Peyer's patch (tissue), 4 donors: ENCODE results near the gene SCAMP2.

Source experiments
- POLR2A ChIP-seq, 2 donors: fragments of 450-650 bp; IDR thresholded peaks; one replicate each; pipeline ENCODE4 v1.5.1; 2017; ENCODE audit warnings: antibody characterized with exemption in 2 of 2, mild to moderate bottlenecking in 2 of 2, moderate library complexity in 2 of 2
- TF ChIP-seq, protein P1 (sequence below), 6 experiments: fragments of 450-650 bp in 4 of 6; fragments of 200-600 bp in 2 of 6; sonication (generic) in 1 of 6; IDR thresholded peaks; one replicate each; pipeline ENCODE4 v1.5.1; 2017 to 2019; ENCODE audit warnings: antibody characterized with exemption in 6 of 6, mild to moderate bottlenecking in 3 of 6, moderate library complexity in 1 of 6

- TF ChIP-seq, protein P1, sequence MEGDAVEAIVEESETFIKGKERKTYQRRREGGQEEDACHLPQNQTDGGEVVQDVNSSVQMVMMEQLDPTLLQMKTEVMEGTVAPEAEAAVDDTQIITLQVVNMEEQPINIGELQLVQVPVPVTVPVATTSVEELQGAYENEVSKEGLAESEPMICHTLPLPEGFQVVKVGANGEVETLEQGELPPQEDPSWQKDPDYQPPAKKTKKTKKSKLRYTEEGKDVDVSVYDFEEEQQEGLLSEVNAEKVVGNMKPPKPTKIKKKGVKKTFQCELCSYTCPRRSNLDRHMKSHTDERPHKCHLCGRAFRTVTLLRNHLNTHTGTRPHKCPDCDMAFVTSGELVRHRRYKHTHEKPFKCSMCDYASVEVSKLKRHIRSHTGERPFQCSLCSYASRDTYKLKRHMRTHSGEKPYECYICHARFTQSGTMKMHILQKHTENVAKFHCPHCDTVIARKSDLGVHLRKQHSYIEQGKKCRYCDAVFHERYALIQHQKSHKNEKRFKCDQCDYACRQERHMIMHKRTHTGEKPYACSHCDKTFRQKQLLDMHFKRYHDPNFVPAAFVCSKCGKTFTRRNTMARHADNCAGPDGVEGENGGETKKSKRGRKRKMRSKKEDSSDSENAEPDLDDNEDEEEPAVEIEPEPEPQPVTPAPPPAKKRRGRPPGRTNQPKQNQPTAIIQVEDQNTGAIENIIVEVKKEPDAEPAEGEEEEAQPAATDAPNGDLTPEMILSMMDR (IDR thresholded peaks at IDR 0.05): no peak
- TF ChIP-seq POLR2A (IDR thresholded peaks at IDR 0.05): no peak
Measured at GRCh38 chr15:74809956-74810355, 63.2 kb downstream of the SCAMP2 start.
